Measurements from ENCODE around the gene ZNF438. TPM values are rescaled to one million over a fixed set of nuclear protein-coding genes. Genes with fewer than 3 reads are reported as not detected.

ZNF438 gene
- total RNA-seq (2012; rRNA removed) = 4.8 and 6.1 TPM in 2 replicates

GRCh38 chr10:31031558-31032257 is at the start of gene ZNF438:
Gene ZNF438 (minus strand): TSS chr10:31031865. CDS start chr10:30877034, 154,831 bp downstream.
- H3K4me3 ChIP-seq (ENCODE audit: low read length) = peak within 1 kb of the TSS; percentile 74
- peak within 1 kb of the TSS; percentile 95 for H3K9ac ChIP-seq (ENCODE audit: low read depth, low read length)
- no peaks in the 10 kb centered on the region for H3K27me3 ChIP-seq (ENCODE audit: control insufficient read depth, insufficient read depth, low read length)
- H3K4me1 ChIP-seq (ENCODE audit: control insufficient read depth, insufficient read depth, low read length) = peaks cover 61% of the 10 kb centered on the region
- H3K9me3 ChIP-seq (replicated peaks; ENCODE audit: low read length) = no peaks in the 10 kb centered on the region
- H3K4me2 ChIP-seq (ENCODE audit: low read length) = peak within 1 kb of the TSS; percentile 95
- no peaks in the 10 kb centered on the region for H3K36me3 ChIP-seq (ENCODE audit: insufficient read depth, low read length)

- Histone ChIP-seq H3K4me1 (ENCODE audit: control insufficient read depth, insufficient read depth, low read length) (peaks cover 51% of the 10 kb centered on the region), H3K9ac (ENCODE audit: low read depth, low read length) (no peak overlapping the region), H3K36me3 (ENCODE audit: insufficient read depth, low read length) (no peaks in the 10 kb centered on the region), H3K4me2 (ENCODE audit: low read length) (no peak overlapping the region), H3K9me3 (replicated peaks; ENCODE audit: low read length) (no peaks in the 10 kb centered on the region), H3K27me3 (ENCODE audit: control insufficient read depth, insufficient read depth, low read length) (no peaks in the 10 kb centered on the region), H3K4me3 (ENCODE audit: low read length) (no peak overlapping the region)
These were observed 44.9 kb upstream of the ZNF438 start for GRCh38 chr10:31076610-31076988.

- peaks cover 56% of the 10 kb centered on the region for H3K4me1 ChIP-seq (ENCODE audit: control insufficient read depth, insufficient read depth, low read length)
These were observed 44.4 kb upstream of the ZNF438 start for GRCh38 chr10:31075881-31076609.

GRCh38 chr10:31075434-31075833 is 43.8 kb upstream of the ZNF438 start:
- no peaks in the 10 kb centered on the region for H3K27me3 ChIP-seq (ENCODE audit: control insufficient read depth, insufficient read depth, low read length)
- no peaks in the 10 kb centered on the region for H3K9me3 ChIP-seq (replicated peaks; ENCODE audit: low read length)
- H3K4me3 ChIP-seq (ENCODE audit: low read length) = no peak overlapping the region
- H3K4me2 ChIP-seq (ENCODE audit: low read length) = peak overlapping the region; percentile 25
- H3K36me3 ChIP-seq (ENCODE audit: insufficient read depth, low read length) = no peaks in the 10 kb centered on the region
- peaks cover 61% of the 10 kb centered on the region for H3K4me1 ChIP-seq (ENCODE audit: control insufficient read depth, insufficient read depth, low read length)
- H3K9ac ChIP-seq (ENCODE audit: low read depth, low read length) = peak overlapping the region; percentile 78

More at GRCh38 chr10:31075881-31076609, 44.4 kb upstream of the ZNF438 start:
- Histone ChIP-seq H3K9ac (ENCODE audit: low read depth, low read length) (peak overlapping the region; percentile 55), H3K36me3 (ENCODE audit: insufficient read depth, low read length) (no peaks in the 10 kb centered on the region), H3K9me3 (replicated peaks; ENCODE audit: low read length) (no peaks in the 10 kb centered on the region), H3K4me2 (ENCODE audit: low read length) (peak overlapping the region; percentile 5), H3K4me3 (ENCODE audit: low read length) (no peak overlapping the region), H3K27me3 (ENCODE audit: control insufficient read depth, insufficient read depth, low read length) (no peaks in the 10 kb centered on the region)

GRCh38 chr10:31074722-31075086 is 43.0 kb upstream of the ZNF438 start:
- Histone ChIP-seq H3K4me1 (ENCODE audit: control insufficient read depth, insufficient read depth, low read length) (peaks cover 68% of the 10 kb centered on the region), H3K4me3 (ENCODE audit: low read length) (no peak overlapping the region), H3K36me3 (ENCODE audit: insufficient read depth, low read length) (no peaks in the 10 kb centered on the region), H3K27me3 (ENCODE audit: control insufficient read depth, insufficient read depth, low read length) (no peaks in the 10 kb centered on the region), H3K9ac (ENCODE audit: low read depth, low read length) (peak overlapping the region; percentile 78), H3K4me2 (ENCODE audit: low read length) (peak overlapping the region; percentile 25), H3K9me3 (replicated peaks; ENCODE audit: low read length) (no peaks in the 10 kb centered on the region)

- H3K27me3 ChIP-seq (ENCODE audit: control insufficient read depth, insufficient read depth, low read length) = no peaks in the 10 kb centered on the region
- H3K4me2 ChIP-seq (ENCODE audit: low read length) = peak overlapping the region; percentile 10
- H3K36me3 ChIP-seq (ENCODE audit: insufficient read depth, low read length) = no peaks in the 10 kb centered on the region
- no peak overlapping the region for H3K4me3 ChIP-seq (ENCODE audit: low read length)
- H3K9ac ChIP-seq (ENCODE audit: low read depth, low read length) = peak overlapping the region; percentile 78
- no peaks in the 10 kb centered on the region for H3K9me3 ChIP-seq (replicated peaks; ENCODE audit: low read length)
- H3K4me1 ChIP-seq (ENCODE audit: control insufficient read depth, insufficient read depth, low read length) = peaks cover 71% of the 10 kb centered on the region
These were observed 42.5 kb upstream of the ZNF438 start for GRCh38 chr10:31073996-31074721.

- H3K4me1 ChIP-seq (ENCODE audit: control insufficient read depth, insufficient read depth, low read length) = peaks cover 71% of the 10 kb centered on the region
- peak overlapping the region; percentile 30 for H3K4me2 ChIP-seq (ENCODE audit: low read length)
- no peaks in the 10 kb centered on the region for H3K27me3 ChIP-seq (ENCODE audit: control insufficient read depth, insufficient read depth, low read length)
- H3K4me3 ChIP-seq (ENCODE audit: low read length) = no peak overlapping the region
- peak overlapping the region; percentile 78 for H3K9ac ChIP-seq (ENCODE audit: low read depth, low read length)
- no peaks in the 10 kb centered on the region for H3K9me3 ChIP-seq (replicated peaks; ENCODE audit: low read length)
- H3K36me3 ChIP-seq (ENCODE audit: insufficient read depth, low read length) = no peaks in the 10 kb centered on the region
These were observed 41.5 kb upstream of the ZNF438 start for GRCh38 chr10:31073211-31073610.

- no peaks in the 10 kb centered on the region for H3K9me3 ChIP-seq (replicated peaks; ENCODE audit: low read length)
- H3K36me3 ChIP-seq (ENCODE audit: insufficient read depth, low read length) = no peaks in the 10 kb centered on the region
- no peaks in the 10 kb centered on the region for H3K27me3 ChIP-seq (ENCODE audit: control insufficient read depth, insufficient read depth, low read length)
- peak overlapping the region; percentile 30 for H3K4me2 ChIP-seq (ENCODE audit: low read length)
- peak overlapping the region; percentile 78 for H3K9ac ChIP-seq (ENCODE audit: low read depth, low read length)
- H3K4me1 ChIP-seq (ENCODE audit: control insufficient read depth, insufficient read depth, low read length) = peaks cover 71% of the 10 kb centered on the region
- H3K4me3 ChIP-seq (ENCODE audit: low read length) = no peak overlapping the region
These were observed 40.8 kb upstream of the ZNF438 start for GRCh38 chr10:31072451-31072850.

- Histone ChIP-seq H3K9ac (ENCODE audit: low read depth, low read length) (peak overlapping the region; percentile 78), H3K4me3 (ENCODE audit: low read length) (no peak overlapping the region), H3K4me1 (ENCODE audit: control insufficient read depth, insufficient read depth, low read length) (peaks cover 68% of the 10 kb centered on the region), H3K4me2 (ENCODE audit: low read length) (peak overlapping the region; percentile 35), H3K9me3 (replicated peaks; ENCODE audit: low read length) (no peaks in the 10 kb centered on the region), H3K36me3 (ENCODE audit: insufficient read depth, low read length) (no peaks in the 10 kb centered on the region), H3K27me3 (ENCODE audit: control insufficient read depth, insufficient read depth, low read length) (no peaks in the 10 kb centered on the region)
These were observed 39.8 kb upstream of the ZNF438 start for GRCh38 chr10:31071232-31072005.

GRCh38 chr10:31070691-31071090 is 39.0 kb upstream of the ZNF438 start:
- Histone ChIP-seq H3K27me3 (ENCODE audit: control insufficient read depth, insufficient read depth, low read length) (no peaks in the 10 kb centered on the region), H3K9me3 (replicated peaks; ENCODE audit: low read length) (no peaks in the 10 kb centered on the region), H3K9ac (ENCODE audit: low read depth, low read length) (peak overlapping the region; percentile 78), H3K36me3 (ENCODE audit: insufficient read depth, low read length) (no peaks in the 10 kb centered on the region), H3K4me2 (ENCODE audit: low read length) (peak overlapping the region; percentile 35), H3K4me3 (ENCODE audit: low read length) (no peak overlapping the region), H3K4me1 (ENCODE audit: control insufficient read depth, insufficient read depth, low read length) (peaks cover 60% of the 10 kb centered on the region)

GRCh38 chr10:31070025-31070424 is 38.4 kb upstream of the ZNF438 start:
- Histone ChIP-seq H3K36me3 (ENCODE audit: insufficient read depth, low read length) (no peaks in the 10 kb centered on the region), H3K4me2 (ENCODE audit: low read length) (no peak overlapping the region), H3K9me3 (replicated peaks; ENCODE audit: low read length) (no peaks in the 10 kb centered on the region), H3K27me3 (ENCODE audit: control insufficient read depth, insufficient read depth, low read length) (no peaks in the 10 kb centered on the region), H3K9ac (ENCODE audit: low read depth, low read length) (no peak overlapping the region), H3K4me3 (ENCODE audit: low read length) (no peak overlapping the region), H3K4me1 (ENCODE audit: control insufficient read depth, insufficient read depth, low read length) (peaks cover 56% of the 10 kb centered on the region)

Data from skeletal muscle satellite cell (primary cell).